Thoracic aorta (tissue), 2 donors: ENCODE measurements around the gene ETNK2. TPM values are rescaled to one million over a fixed set of nuclear protein-coding genes. Genes with fewer than 3 reads are reported as not detected.

ENCODE experiments used
- ATAC-seq: fragments of 150-250 bp; one replicate; pipeline ENCODE4 v1.8.0; 2017; ENCODE audit warnings: low read depth; ENCODE audit not compliant: insufficient number of reproducible peaks, low FRiP score
- DNase-seq: peaks from one replicate; pipeline ENCODE4 v3.0.0-alpha.2; 2020; ENCODE audit warnings: low spot score
- H3K27ac ChIP-seq, 2 donors: fragments of 200-600 bp; sonication (generic); 1 replicate in 1 of 2; 2 replicates in 1 of 2; pipeline ENCODE4 v1.5.1; 2016; ENCODE audit warnings: mild to moderate bottlenecking in 2 of 2, moderate library complexity in 2 of 2
- H3K27me3 ChIP-seq: fragments of 200-600 bp; sonication (generic); replicated peaks from 2 replicates; pipeline ENCODE4 v1.6.0; 2016; ENCODE audit warnings: mild to moderate bottlenecking; ENCODE audit not compliant: insufficient read depth
- H3K36me3 ChIP-seq: fragments of 200-600 bp; sonication (generic); one replicate; pipeline ENCODE4 v1.5.1; 2016
- H3K4me1 ChIP-seq, 2 donors: fragments of 200-600 bp; sonication (generic); 1 replicate in 1 of 2; 2 replicates in 1 of 2; pipeline versions ENCODE4 v1.5.1 to v1.6.0; 2016; ENCODE audit warnings: low read depth in 2 of 2, mild to moderate bottlenecking in 1 of 2; ENCODE audit not compliant: control insufficient read depth in 1 of 2
- H3K4me3 ChIP-seq: fragments of 200-600 bp; sonication (generic); 2 replicates; pipeline ENCODE4 v1.5.1; 2016; ENCODE audit warnings: mild to moderate bottlenecking
- H3K9me3 ChIP-seq: fragments of 200-600 bp; sonication (generic); 2 replicates; pipeline ENCODE4 v1.5.1; 2016
- total RNA-seq, 2 donors: library from RNA; depleted of rRNA; stranded (reverse); fragments of >200 nt; gene quantifications; one replicate each; pipeline versions ENCODE4 v1.1.0 to v1.2.3, GENCODE V29; 2016
- TF ChIP-seq, protein P1 (sequence below): fragments of 200-600 bp; sonication (generic); IDR thresholded peaks from one replicate; pipeline ENCODE4 v1.5.1; 2019; ENCODE audit warnings: antibody characterized with exemption

ETNK2 gene
- total RNA-seq, 2 donors from 2014 or later = 18.0 to 24.5 TPM

DNA sequence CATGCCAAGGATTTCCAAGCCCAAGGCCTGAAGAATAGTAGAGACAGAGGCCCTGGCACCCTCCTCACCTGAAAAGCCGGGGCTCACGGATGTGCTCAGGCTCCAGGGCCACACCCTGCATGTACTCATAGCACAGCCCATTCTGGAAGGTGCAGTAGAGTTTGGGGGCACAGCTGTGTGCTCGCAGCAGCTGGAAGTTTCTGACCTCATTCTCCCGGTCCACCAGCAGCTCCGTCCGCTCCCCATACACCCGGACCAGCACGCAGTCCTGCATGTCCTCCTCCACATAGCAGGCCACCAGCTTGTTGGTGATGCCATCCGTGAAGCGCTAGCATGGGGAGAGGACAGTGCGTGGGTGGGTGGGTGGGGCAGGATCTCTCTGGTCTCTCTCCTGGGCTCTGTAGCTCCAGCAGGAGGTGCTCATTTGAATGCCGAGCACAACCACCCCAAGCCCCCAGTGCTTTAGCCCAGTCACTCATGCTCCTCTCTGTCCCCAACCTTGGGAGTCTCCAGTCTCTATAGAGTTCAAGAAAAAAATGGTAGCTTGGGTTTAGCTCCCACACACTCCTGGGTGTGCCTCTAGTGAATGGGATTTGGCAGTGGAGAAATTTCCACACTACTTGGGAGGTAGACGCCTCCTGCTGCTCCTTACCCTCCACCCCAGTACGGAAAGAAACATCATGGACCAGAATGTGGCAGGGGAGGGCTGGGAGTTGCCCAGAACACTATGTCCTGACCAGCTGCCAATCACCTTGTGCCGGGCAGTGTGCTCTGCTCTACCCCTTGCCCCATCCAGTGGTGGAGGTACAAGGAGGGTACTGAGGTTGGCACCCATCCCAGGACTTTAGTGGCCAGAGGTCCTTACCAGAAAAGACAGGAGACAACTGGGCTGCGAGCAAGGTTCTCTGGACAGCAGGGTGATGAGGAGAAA, 1.9 kb downstream of the ETNK2 start:
- Histone ChIP-seq H3K27me3 (no peaks in the 10 kb centered on the region), H3K4me1 (peaks cover 5 to 30% of the 10 kb centered on the region in 2 donors), H3K9me3 (no peaks in the 10 kb centered on the region), H3K36me3 (peaks cover 17% of the 10 kb centered on the region), H3K4me3 (peak overlapping the region; percentile 75), H3K27ac (peak overlapping the region; percentile 70 to 74)
- ATAC-seq (no peak), DNase-seq (no peak)
- TF ChIP-seq, protein P1, sequence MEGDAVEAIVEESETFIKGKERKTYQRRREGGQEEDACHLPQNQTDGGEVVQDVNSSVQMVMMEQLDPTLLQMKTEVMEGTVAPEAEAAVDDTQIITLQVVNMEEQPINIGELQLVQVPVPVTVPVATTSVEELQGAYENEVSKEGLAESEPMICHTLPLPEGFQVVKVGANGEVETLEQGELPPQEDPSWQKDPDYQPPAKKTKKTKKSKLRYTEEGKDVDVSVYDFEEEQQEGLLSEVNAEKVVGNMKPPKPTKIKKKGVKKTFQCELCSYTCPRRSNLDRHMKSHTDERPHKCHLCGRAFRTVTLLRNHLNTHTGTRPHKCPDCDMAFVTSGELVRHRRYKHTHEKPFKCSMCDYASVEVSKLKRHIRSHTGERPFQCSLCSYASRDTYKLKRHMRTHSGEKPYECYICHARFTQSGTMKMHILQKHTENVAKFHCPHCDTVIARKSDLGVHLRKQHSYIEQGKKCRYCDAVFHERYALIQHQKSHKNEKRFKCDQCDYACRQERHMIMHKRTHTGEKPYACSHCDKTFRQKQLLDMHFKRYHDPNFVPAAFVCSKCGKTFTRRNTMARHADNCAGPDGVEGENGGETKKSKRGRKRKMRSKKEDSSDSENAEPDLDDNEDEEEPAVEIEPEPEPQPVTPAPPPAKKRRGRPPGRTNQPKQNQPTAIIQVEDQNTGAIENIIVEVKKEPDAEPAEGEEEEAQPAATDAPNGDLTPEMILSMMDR = no peak

DNA sequence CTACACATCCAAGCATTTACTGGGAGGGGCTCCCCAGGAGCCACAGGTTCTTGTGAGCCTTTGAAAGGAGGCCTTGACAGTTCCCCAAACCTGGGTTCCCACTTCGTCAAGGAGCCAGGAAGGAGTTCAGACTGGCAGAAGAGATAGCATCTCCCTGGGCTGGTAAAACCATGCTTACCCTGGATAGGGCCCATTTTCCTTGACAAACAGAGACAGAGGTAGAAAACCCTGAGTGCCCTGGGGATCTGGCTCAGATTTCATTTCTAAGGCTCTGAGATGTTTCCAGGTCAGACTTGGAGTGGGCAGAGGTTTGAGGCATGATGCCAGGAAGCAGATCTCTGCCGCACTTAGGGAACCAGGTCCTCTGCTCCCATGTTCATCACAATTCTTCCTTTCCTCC, 2.7 kb downstream of the ETNK2 start:
- no peak overlapping the region for H3K27ac ChIP-seq
- H3K27me3 ChIP-seq = no peaks in the 10 kb centered on the region
- ATAC-seq (no peak), DNase-seq (no peak)
- H3K4me1 ChIP-seq = peaks cover 5 to 30% of the 10 kb centered on the region in 2 donors
- H3K36me3 ChIP-seq = peaks cover 23% of the 10 kb centered on the region
- no peak overlapping the region for H3K4me3 ChIP-seq
- TF ChIP-seq, protein P1 = no peak
- H3K9me3 ChIP-seq = no peaks in the 10 kb centered on the region

DNA sequence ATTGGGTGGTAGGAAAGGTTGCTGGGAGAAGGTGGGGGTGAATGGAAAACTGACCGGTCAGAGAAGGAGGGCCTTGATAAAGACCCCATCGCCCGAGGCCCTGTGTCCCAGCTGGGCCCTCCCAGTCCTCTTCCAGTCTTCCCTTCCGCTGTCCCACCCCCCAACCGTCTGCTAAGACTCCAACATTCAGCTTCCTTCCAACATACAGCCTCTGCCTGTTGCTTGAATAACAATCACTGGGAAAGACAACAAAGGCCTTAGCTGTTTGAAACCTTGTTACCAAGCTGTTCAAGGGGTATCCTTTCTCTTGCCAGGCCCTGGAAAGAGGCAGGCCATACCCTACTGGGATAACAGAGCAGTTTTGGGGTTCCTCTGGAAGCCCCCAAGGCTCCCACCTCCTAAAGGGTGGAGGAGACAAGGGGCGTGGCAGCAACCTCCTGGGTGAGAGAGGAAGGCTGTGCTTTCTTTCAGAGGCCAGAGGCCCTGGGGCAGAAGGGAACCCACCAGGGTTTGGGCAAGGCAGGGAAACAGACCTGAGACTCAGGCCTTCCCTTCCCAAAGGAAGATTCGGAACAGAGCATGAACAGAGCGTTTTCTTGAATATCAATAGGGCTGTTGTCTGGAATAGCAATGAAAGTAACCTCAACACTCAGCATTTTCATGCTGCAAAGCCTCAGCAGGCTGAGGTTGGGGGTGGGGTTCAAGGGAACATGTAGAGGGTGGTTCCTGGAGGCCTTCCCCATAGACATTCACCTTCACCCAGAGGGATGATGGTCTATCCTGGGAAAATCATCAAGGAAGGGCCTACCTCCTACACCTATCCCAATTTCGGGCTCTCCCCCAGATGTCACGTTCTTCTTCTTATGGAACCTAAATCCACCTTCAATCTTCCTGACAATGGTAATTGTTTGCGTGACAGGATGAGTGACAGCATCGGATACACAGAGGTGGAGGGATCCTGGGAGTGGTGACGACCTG, 4.1 kb downstream of the ETNK2 start:
- no peak overlapping the region for H3K4me3 ChIP-seq
- H3K9me3 ChIP-seq = no peaks in the 10 kb centered on the region
- H3K27me3 ChIP-seq = no peaks in the 10 kb centered on the region
- ATAC-seq (no peak), DNase-seq (no peak)
- no peak overlapping the region for H3K27ac ChIP-seq
- TF ChIP-seq, protein P1 = no peak
- H3K4me1 ChIP-seq = peaks cover 5 to 28% of the 10 kb centered on the region in 2 donors
- H3K36me3 ChIP-seq = peaks cover 23% of the 10 kb centered on the region

DNA sequence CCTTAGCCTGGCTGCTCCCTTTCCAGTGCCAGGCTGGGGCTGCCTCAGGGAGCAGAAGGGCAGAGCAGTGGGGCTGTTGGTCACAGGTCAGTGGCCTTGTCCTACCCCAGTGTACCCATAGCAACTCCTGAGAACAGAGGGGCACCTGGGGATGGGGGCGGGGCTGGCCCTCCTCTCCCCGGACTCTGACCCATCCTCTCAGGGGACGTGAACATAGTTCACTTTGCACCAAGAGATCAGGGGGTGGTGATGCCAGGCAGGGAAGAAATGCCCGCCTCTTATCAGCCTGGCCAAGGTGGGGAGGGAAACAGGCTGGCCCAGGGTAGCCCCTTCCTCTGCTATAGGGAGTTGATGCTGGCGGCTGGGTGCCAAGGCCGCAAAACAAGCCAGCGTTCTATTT, 4.9 kb downstream of the ETNK2 start:
- no peak for DNase-seq
- ATAC-seq = no peak
- Histone ChIP-seq H3K36me3 (peaks cover 25% of the 10 kb centered on the region), H3K27me3 (no peaks in the 10 kb centered on the region), H3K9me3 (no peaks in the 10 kb centered on the region), H3K4me3 (no peak overlapping the region), H3K27ac (no peak overlapping the region), H3K4me1 (peaks cover 0 to 22% of the 10 kb centered on the region in 2 donors)
- TF ChIP-seq, protein P1 = no peak

DNA sequence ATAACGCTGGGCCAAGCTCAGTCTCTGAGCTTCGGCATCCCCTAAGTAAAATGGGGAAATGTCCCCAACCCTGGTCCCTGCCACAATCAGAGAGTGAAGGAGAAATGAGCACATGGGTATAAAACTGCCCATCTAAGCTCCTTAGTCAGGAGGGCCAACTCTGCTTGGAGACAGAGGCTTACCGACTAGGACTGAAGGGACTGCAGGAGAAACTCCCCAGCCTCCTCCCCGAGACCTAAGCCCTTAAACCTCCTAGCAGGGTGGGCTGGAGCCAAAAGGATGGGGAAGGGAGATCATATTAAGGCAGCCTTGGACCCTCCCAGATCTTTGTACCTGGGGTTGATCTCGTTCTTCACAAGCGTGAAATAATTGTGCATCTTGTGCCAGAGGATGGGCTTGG, 5.5 kb downstream of the ETNK2 start:
- H3K27ac ChIP-seq = no peak overlapping the region
- H3K4me1 ChIP-seq = peaks cover 0 to 22% of the 10 kb centered on the region in 2 donors
- no peaks in the 10 kb centered on the region for H3K27me3 ChIP-seq
- no peak overlapping the region for H3K4me3 ChIP-seq
- no peaks in the 10 kb centered on the region for H3K9me3 ChIP-seq
- DNase-seq (no peak), ATAC-seq (no peak)
- TF ChIP-seq, protein P1 = no peak
- H3K36me3 ChIP-seq = peaks cover 25% of the 10 kb centered on the region
